Osteocyte (in vitro differentiated cells): Measurements from ENCODE around the gene STX10. TPM values are rescaled to one million over a fixed set of nuclear protein-coding genes. Genes with fewer than 3 reads are reported as not detected.

ENCODE experiments used
- DNase-seq: peaks from one replicate; pipeline ENCODE4 v3.0.0; 2021; ENCODE audit warnings: mixed read lengths; ENCODE audit not compliant: unreplicated experiment; ENCODE audit errors: extremely low spot score
- H3K27ac Mint-ChIP-seq: one replicate; pipeline ENCODE4 v1.8.0; 2021; ENCODE audit warnings: mild to moderate bottlenecking, mixed read lengths; ENCODE audit not compliant: unreplicated experiment
- H3K27me3 Mint-ChIP-seq: one replicate; pipeline ENCODE4 v1.8.0; 2021; ENCODE audit warnings: mixed read lengths; ENCODE audit not compliant: unreplicated experiment
- H3K36me3 Mint-ChIP-seq: one replicate; pipeline ENCODE4 v1.8.0; 2021; ENCODE audit warnings: mixed read lengths; ENCODE audit not compliant: unreplicated experiment
- H3K4me1 Mint-ChIP-seq: one replicate; pipeline ENCODE4 v1.8.0; 2021; ENCODE audit warnings: mixed read lengths; ENCODE audit not compliant: unreplicated experiment
- H3K4me3 Mint-ChIP-seq: one replicate; pipeline ENCODE4 v1.8.0; 2021; ENCODE audit warnings: mild to moderate bottlenecking, moderate library complexity, mixed read lengths; ENCODE audit not compliant: unreplicated experiment
- H3K9me3 Mint-ChIP-seq: one replicate; pipeline ENCODE4 v1.8.0; 2021; ENCODE audit warnings: mixed read lengths; ENCODE audit not compliant: unreplicated experiment
- CTCF ChIP-seq: fragments of 200-600 bp; sonication (generic); IDR thresholded peaks from 2 replicates; pipeline ENCODE4 v1.5.0; 2021; ENCODE audit warnings: antibody characterized with exemption, mild to moderate bottlenecking, moderate library complexity
- total RNA-seq: library from RNA; stranded (reverse); gene quantifications from 2 replicates; pipeline ENCODE4 v1.2.1, GENCODE V29; 2021

Gene STX10
- total RNA-seq, 1 donor from 2014 or later: 50.5 TPM

DNA sequence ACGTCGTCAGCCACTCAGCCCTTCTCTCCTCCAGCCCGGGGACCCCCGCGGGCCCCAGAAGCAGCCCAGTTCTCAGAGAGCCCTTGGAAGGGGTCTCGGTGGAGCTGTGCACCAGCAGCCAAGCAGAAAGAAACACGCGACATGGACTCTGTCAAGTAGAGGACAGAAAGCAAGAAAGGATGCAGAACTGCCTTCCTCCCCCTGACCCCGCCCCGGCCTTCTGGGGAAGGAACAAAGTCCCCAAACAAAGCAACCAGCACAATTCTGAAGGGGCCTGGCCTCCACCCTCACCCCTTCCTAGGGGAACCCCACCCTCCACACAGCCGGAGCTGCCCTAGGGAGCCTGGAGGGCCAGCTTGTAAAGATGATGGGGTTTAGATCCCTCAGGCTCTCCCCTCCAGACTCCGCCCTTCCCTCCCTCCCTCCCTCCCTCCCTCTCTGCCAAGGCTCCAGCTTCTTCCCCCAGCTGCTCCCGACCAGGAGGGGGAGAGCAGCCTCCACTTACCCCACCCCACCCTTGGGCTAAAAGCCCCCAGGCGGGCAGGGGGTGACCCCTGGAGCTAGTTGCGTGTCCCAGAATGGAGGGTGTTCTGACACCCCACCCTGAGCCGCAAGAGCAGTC, 55.3 kb downstream of the STX10 start:
- no peaks in the 10 kb centered on the region for H3K9me3 Mint-ChIP-seq
- H3K36me3 Mint-ChIP-seq: peaks cover 5% of the 10 kb centered on the region
- peak overlapping the region; percentile 43 for H3K27ac Mint-ChIP-seq
- H3K4me3 Mint-ChIP-seq: no peak overlapping the region
- peaks cover 63% of the 10 kb centered on the region for H3K4me1 Mint-ChIP-seq
- TF ChIP-seq CTCF: no peak
- H3K27me3 Mint-ChIP-seq: peaks cover 17% of the 10 kb centered on the region
- DNase-seq: no peak

- Mint-ChIP-seq H3K36me3 (peaks cover 5% of the 10 kb centered on the region), H3K4me1 (peaks cover 63% of the 10 kb centered on the region), H3K27me3 (peaks cover 15% of the 10 kb centered on the region), H3K27ac (peak overlapping the region; percentile 44), H3K4me3 (no peak overlapping the region), H3K9me3 (no peaks in the 10 kb centered on the region)
- TF ChIP-seq CTCF: peak; percentile 0
- DNase-seq: no peak
Observed at GRCh38 chr19:13094106-13094504, 56.1 kb downstream of the STX10 start.

Other genes starting within 250 kb of the STX10 start
- not detected in 2 replicates for gene SYCE2, start 231.1 kb downstream of the STX10 start, total RNA-seq
- gene FARSA, start 216.7 kb downstream of the STX10 start, total RNA-seq: 55.6 and 60.3 TPM in 2 replicates
- gene CALR, start 211.8 kb downstream of the STX10 start, total RNA-seq: 1,241 and 1,304 TPM in 2 replicates
- 81.4 and 83.1 TPM in 2 replicates for gene RAD23A, start 204.5 kb downstream of the STX10 start, total RNA-seq
- gene GADD45GIP1, start 193.2 kb downstream of the STX10 start, total RNA-seq: 24.0 and 24.6 TPM in 2 replicates
- not detected in 2 replicates for gene DAND5, start 180.8 kb downstream of the STX10 start, total RNA-seq
- gene NFIX, start 154.9 kb downstream of the STX10 start, total RNA-seq: 87.0 and 93.7 TPM in 2 replicates
- not detected in 2 replicates for gene LYL1, start 47.5 kb downstream of the STX10 start, total RNA-seq
- gene TRMT1, start 33.6 kb downstream of the STX10 start, total RNA-seq: 37.4 and 43.1 TPM in 2 replicates
- 40.4 and 45.1 TPM in 2 replicates for gene NACC1, start 32.1 kb downstream of the STX10 start, total RNA-seq
- 109 and 148 TPM in 2 replicates for gene IER2, start within 50 bp of the STX10 start, total RNA-seq